IPS DF 6.9 (cell line): ENCODE results near the gene HOXA4.

Source experiments
- DNase-seq: peaks from one replicate; pipeline ENCODE4 v3.0.0-alpha.2; 2013; ENCODE audit warnings: low read depth, low spot score
- H3K27ac ChIP-seq: one replicate; pipeline ENCODE4 v1.5.1; 2013; ENCODE audit warnings: low read length, control low read depth
- H3K27me3 ChIP-seq: 2 replicates; pipeline ENCODE4 v1.6.1; 2013; ENCODE audit warnings: mild to moderate bottlenecking, low read length; ENCODE audit not compliant: control insufficient read depth, insufficient read depth
- H3K36me3 ChIP-seq: 2 replicates; pipeline ENCODE4 v1.6.1; 2013; ENCODE audit warnings: low read length; ENCODE audit not compliant: control insufficient read depth, insufficient read depth
- H3K4me1 ChIP-seq: 2 replicates; pipeline ENCODE4 v1.6.1; 2013; ENCODE audit warnings: low read length; ENCODE audit not compliant: control insufficient read depth, insufficient read depth
- H3K4me3 ChIP-seq: 2 replicates; pipeline ENCODE4 v1.5.1; 2013; ENCODE audit warnings: mild to moderate bottlenecking, low read length
- H3K9me3 ChIP-seq: 2 replicates; pipeline ENCODE4 v1.6.1; 2013; ENCODE audit warnings: low read length, inconsistent platforms; ENCODE audit not compliant: control insufficient read depth, insufficient read depth
- WGBS: extraction: QIAGEN DNeasy Blood & Tissue Kit; methylation state at CpG from one replicate; pipeline ENCODE4 v1.1.7; 2013; ENCODE audit warnings: mixed read lengths, missing lambda C conversion rate; ENCODE audit not compliant: insufficient read length, insufficient coverage; 5-methylcytosine and 5-hydroxymethylcytosine counted together

Gene HOXA4

DNA sequence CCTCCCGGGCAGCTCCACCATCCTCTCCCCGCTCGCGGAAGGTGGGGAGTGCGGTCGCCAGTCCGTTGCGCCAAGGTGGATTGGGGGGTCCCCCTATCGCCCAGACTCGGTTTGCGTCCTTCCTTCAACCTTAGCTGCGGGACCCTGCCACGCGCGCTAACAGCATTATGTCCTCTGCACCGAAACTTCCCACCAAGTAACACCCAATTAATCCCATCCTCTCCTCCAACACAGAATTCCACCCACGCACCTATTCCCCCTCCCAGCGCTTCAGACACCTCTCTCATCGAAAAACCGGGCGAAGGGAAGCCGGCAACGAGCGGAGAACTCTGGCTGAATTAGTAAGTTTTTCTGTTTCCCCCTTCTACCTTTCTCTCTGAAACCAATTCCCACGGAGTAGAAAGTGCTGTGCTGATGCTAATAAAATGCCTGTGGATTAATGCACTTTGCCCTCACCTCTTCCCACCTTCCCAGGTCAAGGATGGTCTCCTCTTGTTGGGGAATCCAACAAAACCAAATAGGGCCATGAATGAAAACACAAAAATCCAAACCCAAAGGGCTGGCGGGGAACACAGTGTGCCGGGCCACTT, 20.9 kb upstream of the HOXA4 start:
- Histone ChIP-seq H3K27ac (no peak overlapping the region), H3K4me1 (peaks cover 3% of the 10 kb centered on the region), H3K9me3 (no peaks in the 10 kb centered on the region), H3K4me3 (no peak overlapping the region), H3K36me3 (no peaks in the 10 kb centered on the region), H3K27me3 (peaks cover 97% of the 10 kb centered on the region)
- 100% methylated on average over 1 of the region's 27 CpGs for WGBS
- DNase-seq: no peak

DNA sequence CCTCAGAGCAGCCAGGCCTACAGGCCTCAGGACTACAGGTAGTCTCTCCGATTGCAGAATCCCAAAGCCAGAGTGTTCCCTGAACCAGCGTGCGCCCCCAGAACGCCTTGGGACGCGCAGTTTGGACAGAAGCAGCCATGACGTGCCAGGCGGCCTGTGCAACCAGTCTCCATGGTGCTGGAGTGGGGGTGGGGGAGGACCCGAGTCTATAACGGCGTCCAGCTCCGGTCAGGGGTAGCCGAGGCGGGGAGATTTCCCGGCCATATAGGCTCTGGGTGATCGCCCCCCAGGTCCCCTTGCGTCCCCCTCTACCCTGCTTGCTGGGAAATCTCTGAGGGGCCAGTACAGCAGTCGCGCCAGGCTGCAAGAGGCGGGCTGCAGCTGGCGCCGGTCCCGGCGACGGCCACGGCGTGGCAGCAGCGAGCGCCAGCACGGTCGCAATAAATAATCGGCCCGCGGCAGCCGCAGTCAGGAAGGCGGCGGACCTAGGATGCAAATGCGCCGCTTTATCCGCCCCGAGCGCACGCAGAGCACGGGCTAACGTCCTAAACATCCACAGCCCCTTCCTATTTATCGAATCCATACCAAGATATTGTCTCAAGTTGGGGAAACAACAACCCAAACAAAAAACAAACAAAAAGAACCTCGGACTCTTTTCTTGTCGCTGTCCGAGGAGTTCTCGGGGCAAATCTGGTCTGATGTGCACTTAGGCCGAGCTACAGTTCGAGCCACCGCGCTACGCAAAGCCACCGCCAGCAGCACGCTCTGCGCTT, 20.2 kb upstream of the HOXA4 start:
- H3K27ac ChIP-seq: no peak overlapping the region
- H3K9me3 ChIP-seq: no peaks in the 10 kb centered on the region
- no peaks in the 10 kb centered on the region; the same call in 1 of the 2 replicates for H3K4me1 ChIP-seq
- H3K36me3 ChIP-seq: no peaks in the 10 kb centered on the region
- no CpG with 5 or more reads among the region's 58 CpGs for WGBS
- H3K4me3 ChIP-seq: no peak overlapping the region
- peaks cover 97% of the 10 kb centered on the region for H3K27me3 ChIP-seq
- no peak for DNase-seq

DNA sequence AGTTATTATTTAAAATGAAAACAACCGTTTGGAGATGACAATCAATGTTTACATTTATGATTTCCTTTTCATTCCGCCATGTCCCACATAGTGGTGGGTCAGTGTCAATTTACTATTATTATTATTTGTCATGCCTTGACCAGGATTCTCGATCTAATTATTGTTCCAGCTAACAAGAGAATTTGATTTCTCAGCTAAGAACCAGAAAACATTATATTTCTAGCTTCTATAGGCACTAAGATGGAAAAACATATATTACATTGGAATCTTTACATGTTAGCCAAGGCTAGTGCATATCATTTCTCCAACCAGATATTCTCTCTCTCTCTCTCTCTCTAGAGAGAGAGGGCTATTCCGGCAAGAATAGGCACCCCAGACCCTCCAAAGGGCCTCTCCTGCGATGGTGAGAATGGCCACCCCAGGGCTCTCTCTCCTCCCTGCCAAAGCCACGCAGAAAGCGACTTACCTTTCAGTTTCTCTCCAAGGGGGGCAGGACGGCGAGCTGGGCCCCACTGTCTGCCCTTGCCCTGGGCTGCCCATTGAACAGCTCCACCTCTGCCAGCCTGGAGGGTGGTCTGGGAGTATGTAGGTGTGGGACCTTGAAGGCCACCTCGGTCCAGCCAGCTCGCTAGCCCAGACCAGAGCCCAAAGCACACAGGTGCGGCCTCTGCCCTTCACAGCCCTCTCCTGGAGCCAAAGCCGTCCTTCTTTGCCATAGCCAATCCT, 19.4 kb upstream of the HOXA4 start:
- no peak for DNase-seq
- Histone ChIP-seq H3K27ac (no peak overlapping the region), H3K9me3 (no peaks in the 10 kb centered on the region), H3K27me3 (peaks cover 97% of the 10 kb centered on the region), H3K4me3 (no peak overlapping the region), H3K36me3 (no peaks in the 10 kb centered on the region), H3K4me1 (no peaks in the 10 kb centered on the region; the same call in 1 of the 2 replicates)
- no CpG with 5 or more reads among the region's 13 CpGs for WGBS

DNA sequence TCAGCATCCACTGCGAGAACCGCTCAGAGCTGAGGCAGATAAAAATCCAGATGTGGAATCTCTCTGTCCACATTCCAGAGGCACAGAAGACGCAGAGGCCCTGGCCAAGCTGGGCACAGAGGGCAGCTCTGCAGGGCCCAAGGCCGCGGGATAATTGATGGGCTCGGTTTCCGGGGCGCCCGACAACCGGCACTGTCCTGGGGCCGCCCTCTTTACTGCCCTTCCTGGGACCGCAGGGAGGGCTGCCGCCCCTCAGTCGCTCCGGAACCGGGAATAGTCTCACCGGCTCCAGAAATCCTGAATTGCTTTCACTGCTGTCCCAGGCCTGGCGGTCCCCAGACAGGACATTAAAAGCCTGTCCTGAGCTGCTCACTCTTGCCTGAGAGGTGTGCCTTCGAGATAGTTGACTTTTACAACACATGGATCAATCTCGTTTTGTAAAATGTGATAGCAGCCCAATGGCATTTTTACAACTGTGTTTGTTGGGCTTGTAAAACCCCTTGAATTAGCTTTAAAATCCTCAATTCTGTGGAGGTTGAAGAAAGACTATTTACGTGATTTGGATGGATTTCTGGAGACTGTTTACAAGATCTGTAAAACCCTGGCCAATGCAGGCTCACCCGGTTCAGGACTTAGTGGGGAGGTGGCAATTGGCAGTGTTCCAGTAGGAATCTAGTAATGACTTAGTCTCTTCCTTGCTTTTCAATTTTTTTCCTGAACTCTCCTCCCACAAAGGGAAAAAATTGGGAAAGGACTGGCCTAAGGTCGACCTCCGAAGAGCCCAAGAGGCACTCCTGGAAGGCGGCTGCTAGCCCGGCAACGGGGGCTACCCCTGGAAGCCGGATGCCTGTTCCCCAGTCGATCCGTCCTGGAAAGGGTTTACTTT, 18.4 kb upstream of the HOXA4 start:
- no CpG with 5 or more reads among the region's 30 CpGs for WGBS
- Histone ChIP-seq H3K27ac (no peak overlapping the region), H3K4me3 (no peak overlapping the region), H3K9me3 (no peaks in the 10 kb centered on the region), H3K27me3 (peaks cover 97% of the 10 kb centered on the region), H3K4me1 (no peaks in the 10 kb centered on the region; the same call in 1 of the 2 replicates), H3K36me3 (no peaks in the 10 kb centered on the region)
- DNase-seq: no peak

DNA sequence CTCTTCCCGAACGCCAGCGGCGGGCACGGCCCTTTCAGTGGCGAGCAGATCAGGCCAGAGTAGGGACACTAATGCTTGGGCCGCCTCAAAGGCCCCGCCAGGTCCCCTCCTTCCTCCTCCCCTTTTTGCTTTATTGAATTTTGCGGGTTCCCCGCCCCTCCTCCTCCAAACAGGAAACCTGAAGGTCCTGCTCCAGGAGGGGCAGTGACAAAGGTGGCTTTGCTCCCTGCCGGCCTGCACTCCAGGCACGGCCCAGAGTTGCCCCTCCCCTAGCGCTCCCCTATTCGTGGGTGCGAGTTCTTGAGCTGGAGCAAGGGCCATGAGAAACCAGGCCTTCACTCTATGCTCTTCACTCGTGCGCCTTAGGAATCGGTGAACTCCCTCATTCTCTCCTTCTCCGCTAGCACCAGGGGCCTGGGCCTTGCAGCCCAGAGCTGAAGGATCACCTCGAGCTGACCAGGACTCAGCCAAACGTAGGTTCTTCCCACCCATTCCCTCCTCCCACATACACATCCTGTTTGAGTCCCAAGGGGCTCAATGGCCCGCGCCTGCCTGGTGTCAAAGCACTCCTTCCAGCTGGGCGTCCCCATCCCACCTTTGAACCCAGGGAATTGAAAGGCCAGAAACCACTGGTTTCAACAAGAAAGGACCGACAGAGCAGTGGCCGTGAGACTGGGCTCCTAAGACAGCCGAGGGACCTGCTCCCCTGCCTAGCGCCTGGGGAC, 17.6 kb upstream of the HOXA4 start:
- Histone ChIP-seq H3K36me3 (no peaks in the 10 kb centered on the region), H3K4me3 (no peak overlapping the region), H3K9me3 (no peaks in the 10 kb centered on the region), H3K4me1 (no peaks in the 10 kb centered on the region; the same call in 1 of the 2 replicates), H3K27me3 (peaks cover 95% of the 10 kb centered on the region), H3K27ac (no peak overlapping the region)
- WGBS: no CpG with 5 or more reads among the region's 28 CpGs
- no peak for DNase-seq

DNA sequence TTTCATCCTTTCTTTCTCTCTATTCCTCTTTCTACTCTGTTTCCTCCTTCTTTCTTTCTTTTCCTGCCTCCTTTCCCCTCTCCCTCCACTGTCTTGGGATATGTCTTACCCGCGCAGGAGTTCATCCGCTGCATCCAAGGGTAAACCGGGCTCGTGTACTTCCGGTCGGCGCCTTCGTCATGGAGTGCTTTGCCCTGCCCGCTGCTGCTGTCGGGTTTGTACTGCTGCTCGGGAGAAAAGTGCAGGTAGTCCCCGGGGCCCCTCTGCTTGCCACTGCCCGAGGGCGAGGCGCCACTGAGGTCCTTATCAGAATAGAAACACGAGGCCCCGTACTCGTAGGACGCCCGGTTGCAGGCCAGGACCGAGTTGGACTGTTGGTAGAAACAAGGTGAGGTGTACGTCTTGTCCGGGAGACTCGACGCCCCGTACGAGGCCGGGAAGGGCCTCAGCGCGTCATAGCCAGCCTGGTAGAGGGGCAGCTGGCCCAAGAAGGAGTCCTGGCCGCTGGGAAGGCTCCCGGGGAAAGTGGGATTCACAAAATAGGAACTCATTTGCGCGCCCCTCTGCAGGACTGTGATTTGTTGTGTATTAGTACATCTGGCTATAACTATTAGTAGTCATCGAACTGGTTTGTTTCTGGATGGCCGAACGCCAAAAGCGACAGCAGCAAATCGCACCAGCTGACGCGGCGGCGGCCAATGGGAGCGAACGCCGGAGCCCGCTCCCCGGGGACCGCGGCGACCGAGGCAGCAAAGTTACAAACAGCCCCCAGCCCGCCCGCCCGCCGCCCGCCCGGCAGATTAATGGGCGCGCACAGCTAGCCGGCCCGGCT, 16.9 kb upstream of the HOXA4 start, which contains the start of gene HOXA6:
TSS of gene HOXA6 (minus strand) at position 576 of the 832 bp plus-strand sequence. CDS start at position 551, 25 bp downstream.
- no peak for DNase-seq
- no CpG with 5 or more reads among the region's 63 CpGs for WGBS
- H3K9me3 ChIP-seq: no peaks in the 10 kb centered on the region
- no peaks in the 10 kb centered on the region; the same call in 1 of the 2 replicates for H3K4me1 ChIP-seq
- no peak within 1 kb of the TSS for H3K4me3 ChIP-seq
- H3K36me3 ChIP-seq: no peaks in the 10 kb centered on the region
- no peak within 1 kb of the TSS for H3K27ac ChIP-seq
- H3K27me3 ChIP-seq: peaks cover 95% of the 10 kb centered on the region

DNA sequence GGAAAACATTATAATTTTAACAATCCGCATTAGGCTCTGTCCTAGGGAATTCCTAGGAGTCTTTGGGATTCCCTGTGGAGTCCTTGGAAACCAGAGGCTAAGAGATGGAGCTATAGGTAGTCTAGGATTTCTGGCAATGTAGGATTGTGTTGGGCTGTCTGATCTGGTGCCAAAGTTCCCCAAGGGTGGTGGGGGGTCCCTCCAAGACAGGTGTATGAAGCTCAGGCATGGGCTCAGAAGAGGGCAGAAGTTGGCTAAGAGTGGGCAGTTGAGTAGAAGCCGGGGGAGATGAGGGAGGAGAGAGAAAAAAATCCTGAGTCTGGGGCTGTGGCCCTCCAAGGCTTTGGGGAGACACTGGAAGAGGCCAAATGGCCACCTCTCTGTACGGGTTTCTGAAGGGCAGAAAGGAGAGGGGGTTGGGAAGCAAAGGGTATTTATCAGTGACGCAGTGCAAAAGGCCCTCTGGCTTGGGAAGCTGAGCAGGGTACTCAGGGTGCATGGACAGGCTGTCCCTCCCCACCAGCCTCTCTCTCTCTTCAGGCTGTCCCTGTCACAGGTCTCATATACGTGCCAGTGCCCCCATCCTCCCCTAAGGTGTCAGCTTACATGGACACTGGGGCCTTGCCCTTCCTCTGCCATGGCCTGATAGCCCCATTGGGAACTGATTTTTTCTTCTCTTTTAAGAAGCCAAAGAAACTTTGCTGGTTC, 16.1 kb upstream of the HOXA4 start:
- Histone ChIP-seq H3K27me3 (peaks cover 95% of the 10 kb centered on the region), H3K36me3 (no peaks in the 10 kb centered on the region), H3K27ac (no peak overlapping the region), H3K4me1 (no peaks in the 10 kb centered on the region; the same call in 1 of the 2 replicates), H3K9me3 (no peaks in the 10 kb centered on the region), H3K4me3 (no peak overlapping the region)
- DNase-seq: no peak
- no CpG with 5 or more reads among the region's 5 CpGs for WGBS

DNA sequence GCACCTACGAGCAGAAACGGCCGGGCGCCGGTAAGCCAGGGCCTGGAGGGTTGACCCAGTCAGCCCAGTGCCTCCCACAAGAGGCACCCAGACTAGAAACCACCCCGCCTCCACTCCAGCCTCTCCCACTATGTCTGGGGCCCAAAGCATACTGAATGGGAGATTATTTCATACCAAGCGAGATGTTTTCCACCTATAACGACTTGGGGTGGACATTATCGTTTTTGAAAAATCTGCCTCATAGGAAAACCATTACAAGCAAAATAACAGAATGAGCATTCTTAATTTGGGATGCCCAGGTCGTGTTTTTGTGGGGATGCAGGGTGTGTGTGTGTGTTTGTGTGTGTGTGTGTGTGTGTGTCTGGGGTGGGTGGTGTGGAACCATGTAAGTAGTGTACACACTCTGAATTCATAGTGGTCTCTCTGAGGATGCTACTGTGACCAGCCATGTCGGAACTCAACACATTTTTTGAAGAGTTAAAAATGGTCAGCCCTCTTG, 15.4 kb upstream of the HOXA4 start:
- Histone ChIP-seq H3K4me3 (no peak overlapping the region), H3K27ac (no peak overlapping the region), H3K36me3 (no peaks in the 10 kb centered on the region), H3K4me1 (no peaks in the 10 kb centered on the region; the same call in 1 of the 2 replicates), H3K9me3 (no peaks in the 10 kb centered on the region), H3K27me3 (peaks cover 95% of the 10 kb centered on the region)
- DNase-seq: no peak
- WGBS: no CpG with 5 or more reads among the region's 11 CpGs
